GM19099 (cell line): ENCODE data around the gene COBLL1.

Experiments
- POLR2A ChIP-seq: IDR thresholded peaks from 3 replicates; pipeline ENCODE4 v1.6.1; 2011; ENCODE audit warnings: low read depth; ENCODE audit not compliant: insufficient read length; ENCODE audit errors: extremely low read depth

Gene COBLL1

DNA sequence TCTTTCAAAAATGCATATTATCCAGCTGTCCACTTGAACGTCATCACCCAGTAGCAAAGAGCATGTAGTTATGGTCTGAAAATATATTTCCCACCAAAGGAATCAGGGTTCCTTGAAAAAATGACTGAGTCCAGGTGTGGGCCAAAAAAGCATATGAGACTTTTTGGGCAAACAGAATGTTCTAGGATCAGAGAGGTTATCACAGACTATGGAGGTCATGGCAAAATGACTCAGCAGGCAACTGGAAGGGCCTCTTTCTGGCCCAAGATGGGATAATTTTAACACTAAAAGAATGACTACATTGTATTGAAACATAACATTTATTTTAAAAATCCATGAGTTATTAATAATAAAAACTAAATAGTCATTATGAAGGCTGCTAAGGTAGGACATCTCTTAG is 77.1 kb downstream of the COBLL1 start:
- no peak for TF ChIP-seq POLR2A

DNA sequence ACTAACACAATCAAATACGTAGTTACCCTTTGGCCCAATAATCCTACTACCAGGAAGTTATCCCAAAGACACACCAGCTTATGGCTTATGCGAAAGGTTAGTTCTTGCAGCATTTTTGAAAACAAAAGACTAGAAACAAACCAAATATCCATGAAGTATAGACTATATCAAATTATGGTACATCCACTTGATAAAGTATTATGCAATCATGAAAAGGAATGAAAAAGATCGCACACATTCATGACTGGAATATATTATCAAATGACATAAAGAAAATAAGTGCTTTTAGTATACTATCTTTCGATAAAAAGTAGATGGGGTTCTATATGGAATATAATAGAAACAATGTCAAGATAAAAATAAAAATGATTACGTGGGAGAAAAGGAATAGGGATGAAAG is 78.2 kb downstream of the COBLL1 start:
- no peak for TF ChIP-seq POLR2A

DNA sequence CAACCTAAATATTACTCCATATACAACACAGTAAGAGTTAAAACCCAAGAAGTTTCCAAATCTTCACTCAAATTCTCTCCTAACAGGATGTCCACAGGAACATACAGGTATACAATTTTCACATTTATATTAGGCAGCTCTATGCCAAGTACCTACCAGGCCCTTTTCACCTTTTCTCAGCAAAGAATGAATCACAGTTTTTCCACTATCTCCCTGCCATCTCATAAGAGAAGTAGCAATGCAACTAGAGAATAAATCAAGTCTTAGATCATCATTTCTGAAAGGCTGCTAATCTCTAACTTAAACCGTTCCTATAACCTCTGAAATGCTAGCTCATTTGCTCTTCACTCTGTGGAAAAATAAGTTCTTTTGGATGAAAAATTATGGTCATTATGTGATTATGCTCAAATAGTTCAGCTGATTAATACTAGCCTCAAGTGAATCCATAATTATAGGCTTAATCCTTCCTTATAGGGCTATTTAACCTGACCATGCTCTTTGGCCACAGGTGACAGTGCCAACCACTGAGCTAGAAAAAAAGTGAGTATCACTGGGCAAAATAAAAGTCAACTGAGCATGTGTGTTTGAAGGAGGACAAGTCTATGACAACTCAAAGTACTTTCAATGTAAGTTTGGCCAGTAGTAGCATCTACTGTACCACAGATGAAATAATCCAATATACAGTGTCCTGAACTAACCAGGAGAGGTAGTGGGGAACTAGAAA is 79.7 kb downstream of the COBLL1 start:
- no peak for TF ChIP-seq POLR2A

DNA sequence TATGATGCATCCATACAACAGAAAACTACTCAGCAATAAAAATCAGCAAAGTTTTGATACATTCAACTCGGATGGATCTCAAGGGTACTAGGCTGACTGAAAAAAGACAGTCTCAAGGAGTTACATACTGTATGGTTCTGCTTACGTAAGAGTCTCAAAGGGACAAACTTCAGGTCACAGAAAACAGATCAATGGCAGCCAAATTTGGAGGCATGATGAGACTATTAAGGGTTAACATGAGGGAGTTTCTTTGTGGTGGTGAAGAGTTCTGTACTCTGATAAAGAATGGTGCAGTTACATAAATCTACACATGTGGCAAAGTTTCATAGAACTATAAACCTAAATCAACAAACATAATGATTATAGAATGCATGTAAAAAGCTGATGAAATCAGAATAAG is 81.4 kb downstream of the COBLL1 start:
- TF ChIP-seq POLR2A: no peak

DNA sequence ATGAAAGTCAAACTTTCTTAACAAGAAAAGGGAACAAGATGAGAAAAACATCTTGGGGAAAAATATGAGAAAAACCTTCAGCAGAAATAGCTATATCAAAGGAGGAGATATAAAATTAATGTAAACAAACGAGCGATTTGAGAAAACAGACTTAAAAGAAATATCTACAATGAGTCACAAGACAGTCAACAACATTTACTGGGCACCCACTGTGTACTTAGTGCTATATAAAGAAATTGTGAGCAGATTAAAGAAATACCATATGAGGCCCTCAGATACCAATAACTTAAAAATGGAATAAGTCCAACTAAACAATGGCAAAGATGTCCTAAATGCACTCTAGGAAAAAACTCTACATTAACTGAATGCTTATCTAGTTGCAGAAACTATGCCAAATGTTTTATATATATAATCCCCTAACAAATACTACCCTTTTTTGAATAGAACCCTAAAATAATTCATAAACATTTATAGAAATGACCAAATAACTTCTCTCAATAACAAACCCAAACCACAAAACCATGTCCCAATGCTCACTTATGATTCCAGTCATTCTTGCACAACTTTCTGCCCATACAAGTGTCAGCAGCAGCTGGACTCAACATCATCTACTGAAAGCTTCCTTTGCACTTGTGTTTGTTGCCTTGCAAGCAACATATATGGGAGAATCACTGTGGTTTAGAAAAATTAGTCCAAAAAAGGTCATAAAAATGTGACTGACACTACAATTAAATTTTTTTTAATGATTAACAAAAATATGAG is 83.5 kb downstream of the COBLL1 start:
- no peak for TF ChIP-seq POLR2A

DNA sequence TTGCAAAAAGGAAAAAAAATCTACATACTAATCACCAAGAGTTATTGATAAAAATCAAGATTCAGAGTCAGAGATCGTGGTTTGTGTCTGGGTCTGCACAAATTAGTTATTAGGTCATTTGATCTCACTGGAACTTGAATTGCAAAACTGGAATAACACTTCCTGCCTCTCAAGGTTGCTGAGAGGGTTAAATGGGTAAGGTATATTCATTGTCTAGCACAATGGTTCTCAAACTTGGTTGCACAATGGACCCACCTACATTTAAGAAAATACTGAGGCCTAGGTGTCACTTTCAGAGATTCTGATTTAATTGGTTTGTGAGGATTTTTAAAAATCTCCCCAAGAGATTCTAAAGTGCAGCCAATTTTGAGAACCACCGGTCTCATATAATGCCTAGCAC is 84.8 kb downstream of the COBLL1 start:
- no peak for TF ChIP-seq POLR2A

DNA sequence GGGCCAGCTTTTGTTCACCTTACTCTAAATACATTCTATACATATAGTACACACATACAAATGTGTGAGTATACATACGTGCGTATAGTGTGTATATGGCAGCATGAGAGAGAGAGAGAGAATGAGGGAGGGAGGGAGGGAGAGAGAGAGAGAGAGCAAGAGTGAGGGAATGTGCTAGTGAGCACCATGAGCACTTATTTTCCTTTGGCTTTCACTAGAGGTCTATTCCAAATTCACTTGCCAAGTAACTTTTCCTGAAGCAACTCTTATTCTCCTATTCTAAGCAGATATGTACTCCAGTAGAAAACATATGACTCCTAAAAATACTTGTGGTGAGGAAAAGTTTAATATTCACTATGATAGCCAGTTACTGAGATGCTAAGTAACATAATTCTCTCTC is 85.7 kb downstream of the COBLL1 start:
- TF ChIP-seq POLR2A: no peak

DNA sequence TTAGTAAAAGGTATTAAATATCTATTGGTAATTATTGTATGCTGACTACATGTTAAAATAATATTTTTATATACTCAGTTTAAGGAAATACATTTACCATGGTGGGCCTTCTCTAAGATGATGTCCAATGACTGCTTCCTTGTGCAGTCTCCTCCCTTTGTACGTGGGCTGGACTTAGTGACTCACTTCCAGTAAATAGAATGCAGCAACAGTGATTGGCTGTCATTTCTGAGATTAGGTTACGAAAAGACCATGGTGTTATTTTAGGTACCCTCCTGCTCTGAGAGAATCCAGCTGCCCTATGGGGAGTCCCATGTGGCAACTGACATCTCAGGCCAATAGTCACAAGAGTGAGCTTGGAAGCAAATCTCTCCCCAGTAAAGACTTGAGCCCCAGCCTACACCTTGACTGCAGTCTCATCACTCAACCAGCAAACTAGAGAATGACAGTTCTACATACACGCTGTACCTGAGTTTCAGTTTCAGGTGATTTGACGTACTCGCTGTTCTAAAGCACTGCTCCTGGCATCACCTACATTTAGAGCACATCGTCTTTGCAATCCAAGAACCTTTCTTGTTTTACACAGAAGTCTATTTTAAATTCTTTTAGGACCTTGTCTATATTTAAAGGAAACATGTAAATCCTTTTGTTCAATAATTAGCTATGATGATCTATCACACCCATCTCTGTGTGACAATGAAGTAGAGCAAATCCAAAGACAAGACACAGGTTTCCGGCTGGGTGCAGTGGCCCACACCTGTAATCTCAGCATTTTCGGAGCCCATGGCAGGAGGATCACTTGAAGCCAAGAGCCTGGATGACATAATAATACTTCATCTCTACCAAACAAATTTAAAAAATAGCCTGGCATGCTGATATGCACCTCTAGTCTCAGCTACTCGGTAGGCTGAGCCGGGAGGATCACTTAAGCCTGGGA is 87.2 kb downstream of the COBLL1 start:
- TF ChIP-seq POLR2A: no peak

DNA sequence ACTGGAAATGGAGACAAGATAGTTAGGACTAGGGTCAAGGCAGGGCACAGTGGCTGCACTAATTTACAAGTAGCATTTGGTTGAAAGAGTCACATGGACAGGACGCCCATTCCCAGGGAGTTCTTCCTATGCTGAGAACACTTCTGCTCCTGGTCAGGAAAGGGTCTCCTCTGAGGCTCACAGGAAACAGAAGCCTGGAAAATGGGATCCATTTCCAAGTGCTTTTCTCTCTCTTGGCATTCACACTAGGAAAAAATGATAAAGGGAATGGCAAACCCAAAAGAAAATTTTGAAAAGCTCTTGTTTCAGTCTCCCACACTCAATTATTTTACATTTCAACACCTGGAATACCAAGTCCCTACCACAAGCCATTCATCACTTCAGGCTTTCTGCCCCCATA is 88.7 kb downstream of the COBLL1 start:
- TF ChIP-seq POLR2A: no peak

DNA sequence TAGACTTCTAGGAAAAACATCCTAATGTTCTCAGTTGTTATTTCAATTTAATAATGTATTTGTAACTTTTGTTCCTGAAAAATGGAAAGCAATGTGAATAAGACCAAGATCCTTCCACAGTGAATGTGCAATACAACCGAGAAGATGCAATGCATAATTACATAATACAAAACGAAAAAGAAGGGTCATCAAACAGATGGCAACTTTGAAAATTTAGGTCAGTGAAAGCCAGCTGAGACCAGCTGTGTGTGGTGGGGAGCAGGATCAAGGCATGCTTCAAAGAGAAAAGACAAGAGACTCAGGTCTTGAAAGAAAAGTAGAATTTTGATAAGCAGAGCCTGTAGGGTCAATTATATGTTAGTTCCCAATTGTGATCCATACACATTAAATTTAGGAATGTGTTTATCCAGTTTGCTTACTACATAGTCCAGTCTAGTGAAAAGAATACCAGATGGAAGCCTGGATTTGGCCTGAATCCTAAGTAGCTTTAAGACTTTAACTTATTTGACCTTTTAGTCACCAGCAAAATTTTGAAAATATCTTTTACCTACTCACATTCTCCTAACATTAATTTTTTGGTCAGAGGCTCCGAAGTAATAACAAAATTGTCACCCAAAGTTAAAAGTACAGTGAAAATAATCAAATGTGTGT is 93.7 kb downstream of the COBLL1 start:
- TF ChIP-seq POLR2A: no peak

DNA sequence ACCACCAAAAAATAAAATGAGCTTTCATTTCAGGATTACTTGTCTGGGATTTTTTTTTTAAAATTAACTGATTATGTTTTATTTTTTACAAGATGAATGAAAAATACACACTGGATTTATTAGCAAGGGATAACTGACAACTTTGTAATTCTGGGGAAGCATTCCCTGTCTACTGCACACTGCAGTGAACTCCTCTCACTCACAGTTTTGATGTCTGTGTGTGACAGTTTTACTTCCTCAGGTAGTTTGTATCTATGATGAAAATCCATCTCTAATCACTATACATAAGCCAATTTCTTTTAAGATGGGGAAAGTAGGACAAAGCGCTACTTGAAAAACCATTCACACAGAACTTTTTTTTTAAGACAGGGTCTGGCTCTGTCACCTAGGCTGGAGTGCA is 94.5 kb downstream of the COBLL1 start:
- no peak for TF ChIP-seq POLR2A

DNA sequence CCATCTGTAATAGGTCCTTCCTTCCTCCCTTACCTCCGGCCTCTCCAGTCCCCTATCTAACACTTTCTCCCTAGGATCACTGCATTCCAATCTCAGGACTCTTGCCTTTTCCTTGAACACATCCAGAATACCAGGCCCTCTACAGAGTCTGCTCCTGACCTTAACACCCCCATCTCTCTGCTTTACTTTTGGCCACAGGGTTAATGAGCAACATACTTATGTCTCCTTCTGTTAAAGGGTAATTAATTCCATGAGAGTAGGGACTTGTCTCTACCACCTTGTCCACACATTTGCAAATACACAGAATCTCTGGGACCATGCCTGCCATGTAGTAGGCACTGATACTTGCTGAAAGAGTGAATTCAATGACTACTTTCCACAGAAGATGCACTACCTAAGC is 94.9 kb downstream of the COBLL1 start:
- TF ChIP-seq POLR2A: no peak

DNA sequence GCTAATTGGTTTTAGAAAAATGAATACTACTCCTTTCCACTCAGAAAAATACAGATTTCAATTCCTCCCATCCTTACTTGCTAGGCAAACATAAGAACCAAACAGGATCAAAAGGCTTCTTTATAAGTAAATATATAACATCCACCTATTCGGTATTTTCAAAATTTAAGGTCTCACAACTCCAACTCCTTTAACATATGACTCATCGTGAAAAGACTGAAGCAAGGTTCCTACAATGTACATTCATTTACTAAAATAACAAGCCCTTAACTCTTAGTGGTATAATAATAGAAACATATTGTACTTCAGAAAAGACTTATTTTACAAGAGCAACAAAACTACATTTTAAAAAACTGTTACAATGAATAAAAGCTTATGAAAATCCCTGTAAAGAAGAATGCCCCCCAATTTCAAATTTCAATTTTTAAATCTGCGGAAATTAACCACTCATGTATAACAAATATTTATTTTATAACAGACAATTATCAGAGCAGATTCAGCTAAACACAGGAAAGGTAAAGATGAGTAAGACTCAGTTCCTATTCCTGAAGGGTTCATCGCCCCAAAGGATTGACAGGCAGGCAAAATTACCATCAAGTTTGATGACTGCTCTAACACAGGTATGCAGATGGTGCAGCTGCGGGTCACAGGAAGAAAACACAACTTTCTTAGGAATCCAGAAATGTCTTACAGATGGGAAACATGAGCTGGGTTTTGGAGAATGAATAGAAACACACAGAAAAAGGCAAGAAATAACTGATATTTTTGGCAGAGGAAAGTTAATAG is 96.4 kb downstream of the COBLL1 start:
- TF ChIP-seq POLR2A: no peak

DNA sequence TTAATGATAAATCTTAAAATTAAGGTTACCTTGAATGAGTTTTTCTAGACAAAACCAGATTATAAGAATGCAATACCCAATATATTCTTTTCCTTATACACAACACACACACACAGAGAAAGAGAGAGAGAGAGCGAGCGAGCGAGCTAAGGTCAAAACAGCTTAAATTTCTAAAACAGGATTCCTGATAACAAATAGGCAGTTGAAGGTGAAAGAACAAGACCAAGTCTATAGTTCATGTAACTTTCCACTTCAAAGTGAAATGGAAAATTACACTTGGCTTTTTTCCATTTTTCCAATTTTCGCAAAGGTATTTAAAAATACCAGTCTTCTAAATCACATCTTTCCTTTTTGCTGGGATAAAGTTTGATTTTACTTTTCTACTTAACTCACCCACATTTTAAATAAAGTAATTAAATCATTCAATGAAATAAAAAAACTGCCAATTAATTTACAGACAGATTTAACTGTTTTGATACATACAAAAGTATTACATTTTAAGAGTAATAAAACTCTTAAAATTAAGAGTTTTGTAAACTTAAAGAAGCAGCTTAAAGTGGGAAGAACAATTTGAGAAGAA is 98.8 kb downstream of the COBLL1 start:
- no peak for TF ChIP-seq POLR2A
